ENCODE results near the gene WDR45B. TPM values are rescaled to one million over a fixed set of nuclear protein-coding genes. Genes with fewer than 3 reads are reported as not detected.

WDR45B gene
- total RNA-seq, 1 experiment from 2014 or later: 110 TPM

DNA sequence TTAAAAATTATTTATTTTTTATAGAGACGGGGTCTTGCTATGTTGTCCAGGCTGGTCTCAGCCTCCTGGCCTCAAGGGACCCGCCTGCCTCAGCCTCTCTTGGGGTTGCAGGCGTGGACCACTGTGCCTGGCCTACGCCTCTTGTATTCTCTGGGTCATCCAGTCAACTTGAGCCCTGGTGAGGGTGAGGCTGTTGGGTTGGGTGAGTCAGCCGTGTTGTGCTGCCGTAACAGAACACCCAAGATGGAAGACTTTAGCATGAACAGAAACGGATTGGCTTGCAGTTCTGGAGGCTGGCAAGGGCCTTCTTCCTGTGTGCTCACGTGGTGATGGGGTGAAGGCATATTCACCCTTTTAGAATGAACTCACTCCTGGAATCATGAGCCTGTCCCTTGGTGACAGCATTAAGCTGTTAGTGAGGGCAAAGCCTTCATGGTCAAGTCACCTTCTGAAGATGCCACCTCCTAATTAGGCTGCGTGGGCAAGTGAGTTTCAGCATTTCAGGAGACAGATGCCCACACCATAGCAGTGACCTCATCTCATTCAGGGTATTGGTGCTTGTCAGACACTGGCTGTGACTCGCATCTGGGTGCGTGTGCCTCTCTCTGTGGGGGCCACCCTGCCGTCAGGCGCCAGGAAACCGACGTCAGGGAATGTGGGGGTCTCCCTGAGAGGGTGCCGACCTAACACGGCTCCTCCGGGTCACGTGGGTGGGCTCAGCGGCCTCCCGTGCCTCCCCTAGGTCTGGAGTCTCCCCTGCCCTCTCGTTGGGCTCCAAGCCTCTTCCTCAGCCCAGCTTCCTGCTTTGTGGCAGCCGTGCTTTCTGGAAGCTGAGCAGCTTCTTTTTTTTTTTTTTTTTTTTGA lies 49.8 kb downstream of the WDR45B start:
- no peaks in the 10 kb centered on the region for H3K79me2 ChIP-seq (ENCODE audit: insufficient read depth, low read length)
- H2AFZ ChIP-seq (ENCODE audit: low read length): no peak overlapping the region
- H3K4me2 ChIP-seq (ENCODE audit: insufficient read depth, insufficient read length, low read length): no peak overlapping the region
- H2AK5ac ChIP-seq (ENCODE audit: insufficient read length, low read length): no peak overlapping the region
- H3K23me2 ChIP-seq (ENCODE audit: insufficient read length, low read depth, low read length, poor library complexity, severe bottlenecking): no peaks in the 10 kb centered on the region
- H3K27me3 ChIP-seq (ENCODE audit: insufficient read depth, low read length): no peaks in the 10 kb centered on the region
- no peak overlapping the region for H3K23ac ChIP-seq (ENCODE audit: insufficient read length, low read depth, low read length)
- Mint-ChIP-seq H3K36me3 (ENCODE audit: insufficient read depth in 1 of 3, low read depth in 3 of 3) (peaks cover 53 to 82% (median 82%) of the 10 kb centered on the region in 3 experiments; a peak in 6 of 7 replicates), H3K27me3 (ENCODE audit: low read depth) (no peaks in the 10 kb centered on the region; the same call in 1 of the 2 replicates), H3K4me3 (no peak overlapping the region), H3K27ac (no peak overlapping the region), H3K4me1 (peaks cover 3 to 5% of the 10 kb centered on the region in 2 experiments; a peak in 3 of 4 replicates), H3K9me3 (no peaks in the 10 kb centered on the region)
- no peaks in the 10 kb centered on the region for H3K4me1 ChIP-seq (ENCODE audit: insufficient read depth, low read length)
- TF ChIP-seq, protein P1, sequence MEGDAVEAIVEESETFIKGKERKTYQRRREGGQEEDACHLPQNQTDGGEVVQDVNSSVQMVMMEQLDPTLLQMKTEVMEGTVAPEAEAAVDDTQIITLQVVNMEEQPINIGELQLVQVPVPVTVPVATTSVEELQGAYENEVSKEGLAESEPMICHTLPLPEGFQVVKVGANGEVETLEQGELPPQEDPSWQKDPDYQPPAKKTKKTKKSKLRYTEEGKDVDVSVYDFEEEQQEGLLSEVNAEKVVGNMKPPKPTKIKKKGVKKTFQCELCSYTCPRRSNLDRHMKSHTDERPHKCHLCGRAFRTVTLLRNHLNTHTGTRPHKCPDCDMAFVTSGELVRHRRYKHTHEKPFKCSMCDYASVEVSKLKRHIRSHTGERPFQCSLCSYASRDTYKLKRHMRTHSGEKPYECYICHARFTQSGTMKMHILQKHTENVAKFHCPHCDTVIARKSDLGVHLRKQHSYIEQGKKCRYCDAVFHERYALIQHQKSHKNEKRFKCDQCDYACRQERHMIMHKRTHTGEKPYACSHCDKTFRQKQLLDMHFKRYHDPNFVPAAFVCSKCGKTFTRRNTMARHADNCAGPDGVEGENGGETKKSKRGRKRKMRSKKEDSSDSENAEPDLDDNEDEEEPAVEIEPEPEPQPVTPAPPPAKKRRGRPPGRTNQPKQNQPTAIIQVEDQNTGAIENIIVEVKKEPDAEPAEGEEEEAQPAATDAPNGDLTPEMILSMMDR (conservative IDR thresholded peaks at IDR 0.05): no peak
- no peak overlapping the region for H2BK12ac ChIP-seq (ENCODE audit: insufficient read length, low read depth, low read length)
- H3K27ac ChIP-seq (ENCODE audit: insufficient read length, low read depth, low read length): no peak overlapping the region
- H4K91ac ChIP-seq (ENCODE audit: insufficient read length, low read depth, low read length): no peak overlapping the region
- no peak overlapping the region for H4K5ac ChIP-seq (ENCODE audit: insufficient read length, low read depth, low read length)
- no peak overlapping the region for H2BK15ac ChIP-seq (ENCODE audit: low read depth, low read length)
- DNase-seq: no peak
- no peaks in the 10 kb centered on the region for H3K9me3 ChIP-seq (ENCODE audit: control insufficient read depth, low read depth, low read length)
- H3K14ac ChIP-seq (ENCODE audit: insufficient read depth, low read length): no peak overlapping the region; the same call in 1 of the 2 replicates
- H3K56ac ChIP-seq (ENCODE audit: insufficient read length, low read depth, low read length): no peak overlapping the region
- peaks cover 2% of the 10 kb centered on the region for H3K79me1 ChIP-seq (ENCODE audit: insufficient read depth, low read depth, low read length, poor library complexity, severe bottlenecking)
- no peak overlapping the region for H3K4ac ChIP-seq (ENCODE audit: low read depth, low read length)
- H3K18ac ChIP-seq (ENCODE audit: insufficient read length, low read depth, low read length): no peak overlapping the region
- no peak overlapping the region for H4K8ac ChIP-seq (replicated peaks; ENCODE audit: insufficient read length, low read depth, low read length)
- no peak overlapping the region for H2BK5ac ChIP-seq (ENCODE audit: insufficient read length, low read length)
- WGBS (ENCODE audit: extremely low coverage, insufficient read length, low lambda C conversion rate): no CpG with 5 or more reads among the region's 23 CpGs
- peaks cover 3% of the 10 kb centered on the region for H4K20me1 ChIP-seq (ENCODE audit: control insufficient read depth, insufficient read depth, insufficient read length)
- H2BK120ac ChIP-seq (ENCODE audit: low read depth, low read length, poor library complexity, severe bottlenecking): no peak overlapping the region
- no peak overlapping the region for H2BK20ac ChIP-seq (ENCODE audit: low read depth, low read length, poor library complexity, severe bottlenecking)
- no peak overlapping the region for H3T11ph ChIP-seq (ENCODE audit: low read length)
- no peak overlapping the region for H3K9ac ChIP-seq (ENCODE audit: extremely low read depth, insufficient read length, low read length)
